Activated CD4-positive, alpha-beta memory T cell treated with anti-CD3 and anti-CD28 coated beads, Interleukin-2, amount 10 ng/mL, durations not matched to agents 7 days and 5 days (primary cell): ENCODE data around the gene GRAMD2A. TPM values are rescaled to one million over a fixed set of nuclear protein-coding genes. Genes with fewer than 3 reads are reported as not detected.

Experiments used
- CTCF ChIA-PET: fragments of 350-600 bp; sonication (Branson Sonifier 250); formaldehyde crosslinking; loops from one replicate; lab custom pipeline; 2021; ENCODE audit warnings: antibody characterized with exemption, inconsistent platforms; lab: Charles Lee
- POLR2A ChIA-PET: fragments of 350-600 bp; sonication (Branson Sonifier 250); formaldehyde crosslinking; loops from one replicate; lab custom pipeline; 2021; ENCODE audit warnings: antibody characterized with exemption; lab: Charles Lee
- DNase-seq: peaks from one replicate; pipeline ENCODE4 v3.0.0-alpha.2; 2020
- H3K27ac Mint-ChIP-seq: one replicate; pipeline ENCODE4 v1.8.0; 2021; ENCODE audit warnings: mild to moderate bottlenecking, mixed read lengths
- H3K27me3 Mint-ChIP-seq: one replicate; pipeline ENCODE4 v1.8.0; 2021; ENCODE audit warnings: mixed read lengths
- H3K36me3 Mint-ChIP-seq: one replicate; pipeline ENCODE4 v1.8.0; 2021; ENCODE audit warnings: low read depth, mixed read lengths
- H3K4me1 Mint-ChIP-seq: one replicate; pipeline ENCODE4 v1.8.0; 2021; ENCODE audit warnings: mixed read lengths
- H3K4me3 Mint-ChIP-seq: one replicate; pipeline ENCODE4 v1.8.0; 2021; ENCODE audit warnings: mild to moderate bottlenecking, mixed read lengths
- H3K9me3 Mint-ChIP-seq: one replicate; pipeline ENCODE4 v1.8.0; 2021; ENCODE audit warnings: mixed read lengths
- total RNA-seq, 2 experiments: library from RNA; stranded (reverse); gene quantifications; one replicate each; pipeline ENCODE4 v1.2.3, GENCODE V29; 2021

The GRAMD2A gene
- total RNA-seq, 2 experiments from 2014 or later = not detected

GRCh38 chr15:72135719-72136118, 61.9 kb downstream of the GRAMD2A start:
- no peak for DNase-seq
- CTCF ChIA-PET = interaction anchor here (0.6 kb wide), 1 partner anchor 82 kb away, joined by 3 read pairs; no protein-coding TSS in a partner anchor
- Mint-ChIP-seq H3K27ac (no peak overlapping the region), H3K4me1 (no peaks in the 10 kb centered on the region), H3K27me3 (no peaks in the 10 kb centered on the region), H3K4me3 (no peak overlapping the region), H3K9me3 (no peaks in the 10 kb centered on the region), H3K36me3 (no peaks in the 10 kb centered on the region)
- POLR2A ChIA-PET = no interaction called here

- H3K4me1 Mint-ChIP-seq = no peaks in the 10 kb centered on the region
- POLR2A ChIA-PET = no interaction called here
- DNase-seq = no peak
- CTCF ChIA-PET = no interaction called here
- no peak overlapping the region for H3K27ac Mint-ChIP-seq
- no peak overlapping the region for H3K4me3 Mint-ChIP-seq
- no peaks in the 10 kb centered on the region for H3K27me3 Mint-ChIP-seq
- no peaks in the 10 kb centered on the region for H3K9me3 Mint-ChIP-seq
- no peaks in the 10 kb centered on the region for H3K36me3 Mint-ChIP-seq
These were observed 64.4 kb downstream of the GRAMD2A start for GRCh38 chr15:72133211-72133610.

- Mint-ChIP-seq H3K27ac (no peak overlapping the region), H3K27me3 (no peaks in the 10 kb centered on the region), H3K4me3 (no peak overlapping the region), H3K9me3 (no peaks in the 10 kb centered on the region), H3K4me1 (no peaks in the 10 kb centered on the region), H3K36me3 (no peaks in the 10 kb centered on the region)
- DNase-seq = no peak
- ChIA-PET CTCF (interaction anchor here (1.5 kb wide), 1 partner anchor 12 kb away, joined by 4 read pairs; no protein-coding TSS in a partner anchor), POLR2A (no interaction called here)
These were observed 65.7 kb downstream of the GRAMD2A start for GRCh38 chr15:72131922-72132321.

- ChIA-PET CTCF (no interaction called here), POLR2A (no interaction called here)
- Mint-ChIP-seq H3K36me3 (no peaks in the 10 kb centered on the region), H3K27ac (no peak overlapping the region), H3K4me3 (no peak overlapping the region), H3K27me3 (no peaks in the 10 kb centered on the region), H3K9me3 (no peaks in the 10 kb centered on the region), H3K4me1 (no peaks in the 10 kb centered on the region)
- DNase-seq = no peak
These were observed 67.3 kb downstream of the GRAMD2A start for GRCh38 chr15:72130272-72130671.

GRCh38 chr15:72128359-72128758, 69.2 kb downstream of the GRAMD2A start:
- ChIA-PET POLR2A (interaction anchor here (1.4 kb wide), 1 partner anchor 10 kb away, joined by 4 read pairs; the partner anchor contains the start of genes MYO9A and SENP8), CTCF (no interaction called here)

GRCh38 chr15:72127724-72128322, 69.8 kb downstream of the GRAMD2A start:
- H3K4me1 Mint-ChIP-seq = no peaks in the 10 kb centered on the region
- no peak overlapping the region for H3K27ac Mint-ChIP-seq
- DNase-seq = no peak
- H3K4me3 Mint-ChIP-seq = no peak overlapping the region
- no peaks in the 10 kb centered on the region for H3K9me3 Mint-ChIP-seq
- no peaks in the 10 kb centered on the region for H3K27me3 Mint-ChIP-seq
- POLR2A ChIA-PET = interaction anchor here (1.4 kb wide), 1 partner anchor 10 kb away, joined by 4 read pairs; the partner anchor contains the start of genes MYO9A and SENP8
- H3K36me3 Mint-ChIP-seq = no peaks in the 10 kb centered on the region
- CTCF ChIA-PET = interaction anchor here (0.6 kb wide), 1 partner anchor 11 kb away, joined by 4 read pairs; no protein-coding TSS in a partner anchor

More at GRCh38 chr15:72128359-72128758, 69.2 kb downstream of the GRAMD2A start:
- Mint-ChIP-seq H3K36me3 (no peaks in the 10 kb centered on the region), H3K4me3 (no peak overlapping the region), H3K27me3 (no peaks in the 10 kb centered on the region), H3K27ac (no peak overlapping the region), H3K9me3 (no peaks in the 10 kb centered on the region), H3K4me1 (no peaks in the 10 kb centered on the region)
- DNase-seq = no peak

- Mint-ChIP-seq H3K9me3 (no peaks in the 10 kb centered on the region), H3K27ac (no peak overlapping the region)
These were observed 73.4 kb downstream of the GRAMD2A start for GRCh38 chr15:72124218-72124617.

GRCh38 chr15:72118017-72118978, 79.3 kb downstream of the GRAMD2A start, which contains the start of the genes MYO9A and SENP8:
Gene MYO9A (minus strand): TSS chr15:72118150. CDS start chr15:72046563, 71,587 bp downstream.
Gene SENP8 (plus strand): TSS chr15:72118403. CDS start chr15:72139624, 21,221 bp downstream.
- Mint-ChIP-seq H3K36me3 (peaks cover 5% of the 10 kb centered on the region), H3K4me1 (peaks cover 30% of the 10 kb centered on the region), H3K4me3 (peak within 1 kb of the TSS; percentile 96), H3K9me3 (no peaks in the 10 kb centered on the region), H3K27ac (peak within 1 kb of the TSS; percentile 93), H3K27me3 (peaks cover 6% of the 10 kb centered on the region)
- POLR2A ChIA-PET = interaction anchor here (0.9 to 1.4 kb wide), 3 partner anchors 10 to 159 kb away, joined by 3 to 4 read pairs (median 3); partner anchors contain the start of gene PKM
- peak; percentile 99 for DNase-seq
- CTCF ChIA-PET = interaction anchor here (1.1 to 1.3 kb wide), 3 partner anchors 36 to 108 kb away, joined by 3 to 6 read pairs (median 3); no protein-coding TSS in a partner anchor

More at GRCh38 chr15:72124218-72124617, 73.4 kb downstream of the GRAMD2A start:
- ChIA-PET CTCF (interaction anchor here (1.3 kb wide), 1 partner anchor 32 kb away, joined by 3 read pairs; no protein-coding TSS in a partner anchor), POLR2A (no interaction called here)
- no peak for DNase-seq
- H3K4me1 Mint-ChIP-seq = peaks cover 4% of the 10 kb centered on the region
- H3K27me3 Mint-ChIP-seq = no peaks in the 10 kb centered on the region
- H3K4me3 Mint-ChIP-seq = no peak overlapping the region
- no peaks in the 10 kb centered on the region for H3K36me3 Mint-ChIP-seq

GRCh38 chr15:72117486-72118016, 80.0 kb downstream of the GRAMD2A start:
- Mint-ChIP-seq H3K4me3 (peak overlapping the region; percentile 96), H3K36me3 (peaks cover 5% of the 10 kb centered on the region), H3K9me3 (no peaks in the 10 kb centered on the region), H3K27me3 (peaks cover 6% of the 10 kb centered on the region), H3K27ac (peak overlapping the region; percentile 76), H3K4me1 (peaks cover 30% of the 10 kb centered on the region)
- peak; percentile 75 for DNase-seq
- ChIA-PET POLR2A (interaction anchor here (0.9 to 1.4 kb wide), 4 partner anchors 10 to 159 kb away, joined by 3 to 4 read pairs (median 3); partner anchors contain the start of gene PKM), CTCF (interaction anchor here (0.5 to 1.3 kb wide), 4 partner anchors 36 to 109 kb away, joined by 3 to 6 read pairs (median 4); no protein-coding TSS in a partner anchor)

- POLR2A ChIA-PET = interaction anchor here (1.0 to 1.4 kb wide), 3 partner anchors 110 to 160 kb away, joined by 3 read pairs; partner anchors contain the start of gene PKM
- Mint-ChIP-seq H3K27me3 (peaks cover 6% of the 10 kb centered on the region), H3K9me3 (no peaks in the 10 kb centered on the region), H3K36me3 (peaks cover 5% of the 10 kb centered on the region), H3K27ac (peak overlapping the region; percentile 76), H3K4me1 (peaks cover 30% of the 10 kb centered on the region), H3K4me3 (peak overlapping the region; percentile 96)
- DNase-seq = no peak
- CTCF ChIA-PET = interaction anchor here (0.5 kb wide), 1 partner anchor 108 kb away, joined by 4 read pairs; no protein-coding TSS in a partner anchor
These were observed 80.7 kb downstream of the GRAMD2A start for GRCh38 chr15:72116731-72117485.

GRCh38 chr15:72113347-72114031, 84.1 kb downstream of the GRAMD2A start:
- no peak for DNase-seq
- H3K27ac Mint-ChIP-seq = no peak overlapping the region
- H3K4me1 Mint-ChIP-seq = peaks cover 18% of the 10 kb centered on the region
- ChIA-PET POLR2A (interaction anchor here (1.2 kb wide), 1 partner anchor 21 kb away, joined by 4 read pairs; no protein-coding TSS in a partner anchor), CTCF (no interaction called here)
- H3K36me3 Mint-ChIP-seq = peaks cover 5% of the 10 kb centered on the region
- H3K9me3 Mint-ChIP-seq = no peaks in the 10 kb centered on the region
- H3K4me3 Mint-ChIP-seq = no peak overlapping the region
- peaks cover 6% of the 10 kb centered on the region for H3K27me3 Mint-ChIP-seq
